Vagina (tissue), 2 donors: ENCODE data around the gene ZCCHC2.

Source experiments
- CTCF ChIP-seq, 3 experiments: fragments of 450-650 bp in 2 of 3; fragments of 200-600 bp in 1 of 3; sonication (generic) in 1 of 3; IDR thresholded peaks; one replicate each; pipeline ENCODE4 v1.5.1; 2017 to 2019; ENCODE audit warnings: antibody characterized with exemption in 3 of 3, mild to moderate bottlenecking in 2 of 3, moderate library complexity in 2 of 3
- POLR2A ChIP-seq, 2 donors: fragments of 450-650 bp; IDR thresholded peaks; one replicate each; pipeline ENCODE4 v1.6.1; 2017; ENCODE audit warnings: antibody characterized with exemption in 2 of 2, mild to moderate bottlenecking in 2 of 2, moderate library complexity in 2 of 2
- POLR2AphosphoS5 ChIP-seq, 2 donors: sonication (generic); formaldehyde crosslinking; IDR thresholded peaks; one replicate each; pipeline ENCODE4 v1.9.0; 2017; ENCODE audit warnings: antibody characterized with exemption in 2 of 2, mild to moderate bottlenecking in 2 of 2, low read depth in 1 of 2; ENCODE audit not compliant: insufficient read depth in 1 of 2

- TF ChIP-seq CTCF (IDR thresholded peaks at IDR 0.05) (no peak), POLR2A (IDR thresholded peaks at IDR 0.05) (no peak), POLR2AphosphoS5 (IDR thresholded peaks at IDR 0.05; ENCODE audit: insufficient read depth in 1 of 2, low read depth in 1 of 2) (no peak)
These were observed 48.8 kb downstream of the ZCCHC2 start for GRCh38 chr18:62571648-62572047.
